Mucosa of descending colon (tissue), 3 donors: ENCODE measurements around the gene CPED1. TPM values are rescaled to one million over a fixed set of nuclear protein-coding genes. Genes with fewer than 3 reads are reported as not detected.
"Not testable (repeated sequence)": the region's sequence is repeated elsewhere in the genome, so short reads cannot be mapped to it uniquely, and the experiment has no call there.

Source experiments
- ATAC-seq: fragments of 200-7000 bp; cut with Tn5 transposase; one replicate; pipeline ENCODE4 v1.9.1; 2020; ENCODE audit warnings: mild to moderate bottlenecking, moderate library complexity
- DNase-seq, 3 donors: peaks; one replicate each; pipeline ENCODE4 v3.0.0-alpha.2; 2020
- H3K36me3 ChIP-seq: fragments of 200-600 bp; one replicate; pipeline ENCODE4 v1.8.0; 2021; ENCODE audit warnings: low read depth, mild to moderate bottlenecking
- H3K4me1 ChIP-seq: fragments of 200-600 bp; one replicate; pipeline ENCODE4 v1.8.0; 2021; ENCODE audit warnings: low read depth, mild to moderate bottlenecking
- H3K4me3 ChIP-seq: fragments of 200-600 bp; one replicate; pipeline ENCODE4 v1.8.0; 2021; ENCODE audit warnings: mild to moderate bottlenecking
- H3K9me3 ChIP-seq: fragments of 200-600 bp; one replicate; pipeline ENCODE4 v1.8.0; 2021; ENCODE audit warnings: mild to moderate bottlenecking
- CTCF ChIP-seq: fragments of 200-600 bp; IDR thresholded peaks from one replicate; pipeline ENCODE4 v1.8.0; 2022; ENCODE audit warnings: antibody characterized with exemption, mild to moderate bottlenecking
- intact Hi-C, 2 donors: fragments of 100-400 bp; cut with DNase I in 1 of 2; cut with micrococcal nuclease in 1 of 2; formaldehyde crosslinking; loops; one replicate each; pipeline versions ENCODE4 v1.11.0 to v1.11.1; 2022; cut with DNase I, micrococcal nuclease
- total RNA-seq, 3 donors: library from RNA; stranded (reverse); fragmentation: NEBNext Ultra II Directional in 2 of 3; extraction: Animal tissue kit (Norgen Biotek cat#: 25700) in 2 of 3; gene quantifications; one replicate each; pipeline versions ENCODE4 v1.2.1 to v1.2.4, GENCODE V29; 2021 to 2023
- donor health status: DM: no; HTN: no; CAD: no; lungs with moderate emphysema.
- donor health status: DM: no; HTN: no; CAD: no.
- donor health status: DM: no; HTN: yes; CAD: no.

Gene CPED1
- total RNA-seq, 3 donors from 2014 or later: 6.5 to 67.7 (median 8.8) TPM

- TF ChIP-seq CTCF: no peak
- intact Hi-C loops: no loop called here
- DNase-seq: no peak
- no peak overlapping the region for H3K4me3 ChIP-seq
- H3K9me3 ChIP-seq: no peaks in the 10 kb centered on the region
- no peaks in the 10 kb centered on the region for H3K4me1 ChIP-seq
- no peak for ATAC-seq
- H3K36me3 ChIP-seq: no peaks in the 10 kb centered on the region
Observed at GRCh38 chr7:120981117-120981516, 7.4 kb upstream of the CPED1 start.

- Histone ChIP-seq H3K36me3 (no peaks in the 10 kb centered on the region), H3K4me3 (no peak overlapping the region), H3K9me3 (no peaks in the 10 kb centered on the region), H3K4me1 (no peaks in the 10 kb centered on the region)
- ATAC-seq (no peak), DNase-seq (no peak)
- intact Hi-C loops: no loop called here
- no peak for TF ChIP-seq CTCF
Observed at GRCh38 chr7:120981888-120982615, 6.5 kb upstream of the CPED1 start.

GRCh38 chr7:120983592-120983991, 4.9 kb upstream of the CPED1 start:
- H3K4me1 ChIP-seq, H3K36me3 ChIP-seq, H3K4me3 ChIP-seq, DNase-seq, intact Hi-C loops, H3K9me3 ChIP-seq, ATAC-seq: not testable (repeated sequence)

- H3K4me3 ChIP-seq: no peak overlapping the region
- DNase-seq: no peak
- no peaks in the 10 kb centered on the region for H3K36me3 ChIP-seq
- intact Hi-C loops: no loop called here
- peaks cover 10% of the 10 kb centered on the region for H3K4me1 ChIP-seq
- no peaks in the 10 kb centered on the region for H3K9me3 ChIP-seq
- no peak for ATAC-seq
- TF ChIP-seq CTCF: no peak
Observed at GRCh38 chr7:120984406-120984805, 4.1 kb upstream of the CPED1 start.

GRCh38 chr7:120985130-120985758, 3.3 kb upstream of the CPED1 start:
- intact Hi-C loops: loop anchor here (5.0 kb wide), 2 partner anchors 92 to 122 kb away; no protein-coding TSS in a partner anchor
- H3K4me1 ChIP-seq: peaks cover 10% of the 10 kb centered on the region
- H3K36me3 ChIP-seq: no peaks in the 10 kb centered on the region
- DNase-seq: no peak
- H3K9me3 ChIP-seq: no peaks in the 10 kb centered on the region
- TF ChIP-seq CTCF: no peak
- no peak overlapping the region for H3K4me3 ChIP-seq
- ATAC-seq: no peak

- Histone ChIP-seq H3K4me3 (no peak overlapping the region), H3K9me3 (no peaks in the 10 kb centered on the region), H3K36me3 (no peaks in the 10 kb centered on the region), H3K4me1 (peaks cover 10% of the 10 kb centered on the region)
- ATAC-seq (no peak), DNase-seq (no peak)
- intact Hi-C loops: loop anchor here (5.0 kb wide), 2 partner anchors 91 to 121 kb away; no protein-coding TSS in a partner anchor
- TF ChIP-seq CTCF: no peak
Observed at GRCh38 chr7:120985839-120986238, 2.7 kb upstream of the CPED1 start.
